K562 (cell line): Measurements from ENCODE around the gene TCEA3. TPM values are rescaled to one million over a fixed set of nuclear protein-coding genes. Genes with fewer than 3 reads are reported as not detected.

Experiments
- ATAC-seq: fragments of 200-7000 bp; cut with Tn5 transposase; 3 replicates; pipeline ENCODE4 v1.9.1; 2020; ENCODE audit warnings: moderate library complexity
- BruUV-seq: library from RNA; stranded (reverse); fragments of 400-500 nt; replicated peaks from 2 replicates; lab custom pipeline; 2021; lab: Mats Ljungman, UMichigan
- CTCF ChIA-PET: fragments of 300-600 bp; formaldehyde crosslinking; extraction: SDS; loops from one replicate; lab custom pipeline; 2021; ENCODE audit warnings: low intra/inter-chr PET ratio; lab: Yijun Ruan, JAX
- POLR2A ChIA-PET: fragments of 300-600, 350-650 bp; sonication (Branson Sonifier 250); formaldehyde crosslinking; extraction: SDS; loops from one replicate; lab custom pipeline; 2021; ENCODE audit warnings: antibody characterized with exemption, inconsistent platforms; lab: Yijun Ruan, JAX
- DNase-seq, 4 experiments: peaks; one replicate each; pipeline versions ENCODE4 v3.0.0 to v3.0.0-alpha.2; 2011 to 2018; ENCODE audit warnings: low spot score in 3 of 4, mixed read lengths in 3 of 4; ENCODE audit errors: extremely low read depth in 1 of 4
- FAIRE-seq: peaks from 2 replicates; lab custom pipeline; 2011; peaks lifted over from hg19 to GRCh38; lab: Jason Lieb, UNC
- H2AFZ ChIP-seq: 2 replicates; pipeline ENCODE4 v1.6.0; 2011; ENCODE audit warnings: low read depth, low read length, control low read depth, inconsistent platforms
- H3K27ac ChIP-seq: fragments of 200-600 bp; 3 replicates; pipeline ENCODE4 v1.8.0; 2011; ENCODE audit warnings: low read depth, mild to moderate bottlenecking, control low read depth, inconsistent platforms, low read length, moderate library complexity, mixed read lengths; ENCODE audit errors: extremely low read depth
- H3K27me3 ChIP-seq, 2 experiments: fragments of 300-600 bp in 1 of 2; 2 replicates in 1 of 2; 3 replicates in 1 of 2; pipeline versions ENCODE4 v1.6.0 to v1.8.0; 2011; ENCODE audit warnings: inconsistent platforms in 2 of 2, low read length in 2 of 2, mild to moderate bottlenecking in 1 of 2, mixed read lengths in 1 of 2, moderate library complexity in 1 of 2; ENCODE audit not compliant: control insufficient read depth in 2 of 2, insufficient read depth in 2 of 2
- H3K36me3 ChIP-seq: fragments of 300-600 bp; 3 replicates; pipeline ENCODE4 v1.8.0; 2011; ENCODE audit warnings: mild to moderate bottlenecking, low read length, inconsistent platforms; ENCODE audit not compliant: control insufficient read depth, insufficient read depth
- H3K4me1 ChIP-seq, 2 experiments: fragments of 200-600 bp in 1 of 2; replicated peaks in 1 of 2; 2 replicates in 1 of 2; 3 replicates in 1 of 2; pipeline versions ENCODE4 v1.5.1 to v1.8.0; 2011; ENCODE audit warnings: inconsistent platforms in 2 of 2, low read length in 2 of 2, mild to moderate bottlenecking in 1 of 2, mixed read lengths in 1 of 2, moderate library complexity in 1 of 2; ENCODE audit not compliant: control insufficient read depth in 2 of 2, insufficient read depth in 2 of 2
- H3K4me2 ChIP-seq: 2 replicates; pipeline ENCODE4 v1.6.1; 2011; ENCODE audit warnings: low read length, control low read depth, inconsistent platforms, mixed read lengths; ENCODE audit not compliant: insufficient read depth
- H3K4me3 ChIP-seq: fragments of 200-600 bp; sonication (generic), shearing (Covaris generic); 2 replicates; pipeline ENCODE4 v1.5.1; 2016; ENCODE audit warnings: control low read depth, inconsistent platforms
- H3K79me2 ChIP-seq: fragments of 200-600 bp; 3 replicates; pipeline ENCODE4 v1.8.0; 2011; ENCODE audit warnings: low read length, inconsistent platforms; ENCODE audit not compliant: control insufficient read depth, insufficient read depth
- H3K9ac ChIP-seq, 2 experiments: 2 replicates each; pipeline versions ENCODE4 v1.6.0 to v1.6.1; 2011; ENCODE audit warnings: low read depth in 2 of 2, low read length in 2 of 2, control low read depth in 1 of 2, inconsistent platforms in 1 of 2, mild to moderate bottlenecking in 1 of 2, mixed read lengths in 1 of 2; ENCODE audit not compliant: insufficient read depth in 1 of 2
- H3K9me1 ChIP-seq: one replicate; pipeline ENCODE4 v1.6.0; 2011; ENCODE audit warnings: inconsistent platforms, mild to moderate bottlenecking, low read length, moderate library complexity; ENCODE audit not compliant: control insufficient read depth, insufficient read depth
- H3K9me3 ChIP-seq: replicated peaks from 2 replicates; pipeline ENCODE4 v1.5.1; 2011; ENCODE audit warnings: low read depth, low read length, inconsistent platforms; ENCODE audit not compliant: control insufficient read depth, insufficient read depth
- H4K20me1 ChIP-seq: replicated peaks from 2 replicates; pipeline ENCODE4 v1.6.1; 2011; ENCODE audit warnings: low read length, inconsistent platforms, mixed read lengths; ENCODE audit not compliant: control insufficient read depth, insufficient read depth
- ATF1 ChIP-seq, 2 experiments: fragments of 450-650 bp in 1 of 2; IDR thresholded peaks; 2 replicates each; pipeline ENCODE4 v1.6.1; 2016; ENCODE audit warnings: missing compliant biosample characterization in 1 of 2, missing genetic modification characterization in 1 of 2
- BRF2 ChIP-seq: IDR thresholded peaks from 3 replicates; pipeline ENCODE4 v1.6.1; 2011; ENCODE audit warnings: borderline replicate concordance, mild to moderate bottlenecking; ENCODE audit not compliant: insufficient read length, insufficient read depth
- C11orf30 ChIP-seq: fragments of 450-650 bp; IDR thresholded peaks from 2 replicates; pipeline ENCODE4 v1.6.1; 2016; ENCODE audit warnings: low read depth, mild to moderate bottlenecking
- CBX8 ChIP-seq: fragments of 200-600 bp; sonication (generic); IDR thresholded peaks from 2 replicates; pipeline ENCODE4 v1.6.1; 2012; ENCODE audit warnings: borderline replicate concordance, mixed run types, low read depth, mild to moderate bottlenecking, moderate library complexity, mixed read lengths, low read length, control low read depth, inconsistent platforms; ENCODE audit not compliant: poor library complexity, severe bottlenecking; ENCODE audit errors: extremely low read depth
- CREB1 ChIP-seq, 2 experiments: sonication (generic) in 1 of 2; formaldehyde crosslinking in 1 of 2; IDR thresholded peaks; 2 replicates each; pipeline versions ENCODE4 v1.6.1 to v1.8.0; 2012 to 2022; ENCODE audit warnings: inconsistent platforms in 1 of 2, mild to moderate bottlenecking in 1 of 2, missing genetic modification reagents in 1 of 2, moderate library complexity in 1 of 2
- CREBBP ChIP-seq: IDR thresholded peaks from one replicate; pipeline ENCODE4 v1.6.1; 2012; ENCODE audit warnings: low read depth, mild to moderate bottlenecking, control low read depth, inconsistent platforms, low read length
- E2F1 ChIP-seq: sonication (generic); formaldehyde crosslinking; IDR thresholded peaks from 2 replicates; pipeline ENCODE4 v1.8.1; 2023; ENCODE audit warnings: mild to moderate bottlenecking, missing genetic modification reagents, moderate library complexity
- KDM1A ChIP-seq, 2 experiments: fragments of 450-650 bp; IDR thresholded peaks; 2 replicates each; pipeline ENCODE4 v1.6.1; 2016; ENCODE audit warnings: mild to moderate bottlenecking in 2 of 2
- TFAM ChIP-seq: fragments of 250-450 bp; sonication (Bioruptor Pico); conservative IDR thresholded peaks from 2 replicates; pipeline ENCODE4 v1.5.0; 2021; ENCODE audit warnings: mild to moderate bottlenecking, moderate library complexity
- TGIF2 ChIP-seq: sonication (generic); formaldehyde crosslinking; IDR thresholded peaks from 2 replicates; pipeline ENCODE4 v1.8.1; 2022; ENCODE audit warnings: mild to moderate bottlenecking, missing genetic modification reagents, moderate library complexity
- TSC22D4 ChIP-seq: fragments of 450-650 bp; IDR thresholded peaks from 2 replicates; pipeline ENCODE4 v1.6.1; 2016; ENCODE audit warnings: missing genetic modification characterization, missing biosample characterization, control low read depth
- ZKSCAN1 ChIP-seq: fragments of 150-350 bp; IDR thresholded peaks from 2 replicates; pipeline ENCODE4 v1.6.1; 2016; ENCODE audit warnings: low read depth, low read length
- ZNF124 ChIP-seq: sonication (generic); formaldehyde crosslinking; IDR thresholded peaks from 2 replicates; pipeline ENCODE4 v1.8.1; 2022; ENCODE audit warnings: missing genetic modification reagents
- ZNF76 ChIP-seq: fragments of 250-450 bp; sonication (Bioruptor Pico); IDR thresholded peaks from 2 replicates; pipeline ENCODE4 v1.4.0; 2020; ENCODE audit warnings: mild to moderate bottlenecking, moderate library complexity, borderline replicate concordance
- WGBS: fragments of 100-300 bp; shearing (Covaris generic); methylation state at CpG from one replicate; pipeline ENCODE4 v1.1.6; 2016; ENCODE audit warnings: low coverage, mixed read lengths; ENCODE audit not compliant: insufficient coverage; ENCODE audit errors: missing lambda C conversion rate; 5-methylcytosine and 5-hydroxymethylcytosine counted together
- in situ Hi-C: fragments of 300-500 bp; cut with MboI; formaldehyde crosslinking; loops from 4 replicates; pipeline ENCODE4 v1.15.0; 2018; ENCODE audit warnings: inconsistent platforms, mixed read lengths
- intact Hi-C: fragments of 100-400 bp; cut with micrococcal nuclease; formaldehyde crosslinking; loops from 2 replicates; pipeline ENCODE4 v1.14.2; 2022
- polyA plus RNA-seq, 8 experiments: library from polyadenylated mRNA; depleted of rRNA in 4 of 8; stranded (reverse) in 5 of 8; unstranded in 3 of 8; fragments of >200 nt; fragmentation: Nextera tagmentation in 2 of 8; fragmentation: Illumina TruSeq in 1 of 8; extraction: Ambion mirVana in 2 of 8; extraction: Trizol in 1 of 8; gene quantifications; 2 replicates each; pipeline versions ENCODE4 v1.2.1 to v1.2.3, GENCODE V29; 2011 to 2014; ENCODE audit warnings: inconsistent platforms in 1 of 8, missing spikeins in 1 of 8
- total RNA-seq, 7 experiments: library from RNA; depleted of rRNA in 6 of 7; stranded (reverse); fragments of >200 nt in 6 of 7; fragmentation: Illumina TruSeq in 2 of 7; extraction: Trizol in 2 of 7; gene quantifications; 2 replicates each; pipeline versions ENCODE4 v1.2.1 to v1.2.3, GENCODE V29; 2011 to 2021; ENCODE audit warnings: low replicate concordance in 1 of 7

TCEA3 gene
- total and polyA plus RNA-seq, 9 of the 15 experiments (the other 6 are each of a cell fraction or from before 2014, with no cell fraction given) = 0.03 to 0.55 (median 0.36) TPM

GRCh38 chr1:23422941-23423340, 1.6 kb downstream of the TCEA3 start:
- POLR2A ChIA-PET = interaction anchor here (0.7 to 2.3 kb wide), 11 partner anchors 14 to 554 kb away, joined by 3 to 12 read pairs (median 3); partner anchors contain the start of gene HNRNPR
- Histone ChIP-seq H3K4me1 (peaks cover 17 to 26% of the 10 kb centered on the region in 2 experiments), H2AFZ (peak overlapping the region; percentile 99), H3K9me3 (no peaks in the 10 kb centered on the region), H3K27ac (peak overlapping the region; percentile 60; the same call in 1 of the 3 replicates), H3K27me3 (no peaks in the 10 kb centered on the region), H3K79me2 (no peaks in the 10 kb centered on the region), H3K36me3 (no peaks in the 10 kb centered on the region), H3K4me2 (peak overlapping the region; percentile 71; the same call in 1 of the 2 replicates), H3K9ac (peak overlapping the region; percentile 46 to 88; a peak in 3 of 4 replicates), H3K9me1 (no peaks in the 10 kb centered on the region), H3K4me3 (no peak overlapping the region), H4K20me1 (no peaks in the 10 kb centered on the region)
- 60% methylated on average over 6 of the region's 6 CpGs for WGBS
- BruUV-seq = no TSS peak
- in situ Hi-C loops (no loop called here), intact Hi-C loops (loop anchor here (10.0 kb wide), 1 partner anchor 112 kb away; the partner anchor contains the start of gene E2F2)
- DNase-seq (no peak), ATAC-seq (peak; percentile 5; the same call in 2 of the 3 replicates), FAIRE-seq (peak; percentile 15)
- CTCF ChIA-PET = no interaction called here
- TF ChIP-seq BRF2 (no peak), CREBBP (no peak), E2F1 (no peak), CBX8 (no peak), TGIF2 (no peak), ZNF124 (no peak), CREB1 (IDR thresholded peaks at IDR 0.05) (no peak), CREB1 (CRISPR knock-in tag; IDR thresholded peaks at IDR 0.05) (0 out of 2 replicates have a peak, but pooled peaks have one; percentile 8), C11orf30 (no peak), TFAM (CRISPR knock-in tag) (no peak), ZNF76 (no peak), KDM1A (IDR thresholded peaks at IDR 0.05) (no peak), TSC22D4 (no peak), ATF1 (CRISPR knock-in tag; IDR thresholded peaks at IDR 0.05) (no peak), ATF1 (tag; IDR thresholded peaks at IDR 0.05) (no peak), ZKSCAN1 (peak; percentile 70; the same call in 1 of the 2 replicates)
